Thymus (tissue), 14 donors: Measurements from ENCODE around the gene KLHL41. TPM values are rescaled to one million over a fixed set of nuclear protein-coding genes. Genes with fewer than 3 reads are reported as not detected.

Experiments
- DNase-seq, 9 donors: peaks; one replicate each; pipeline ENCODE4 v3.0.0-alpha.2; 2013; ENCODE audit warnings: low spot score in 9 of 9, low read depth in 6 of 9, missing footprints in 1 of 9
- H3K27ac ChIP-seq, 2 donors: one replicate each; pipeline ENCODE4 v1.5.1; 2013; ENCODE audit warnings: control low read depth in 1 of 2, low read depth in 1 of 2, low read length in 1 of 2, mild to moderate bottlenecking in 1 of 2, moderate library complexity in 1 of 2
- H3K27me3 ChIP-seq, 2 donors: one replicate each; pipeline ENCODE4 v1.5.1; 2013; ENCODE audit warnings: low read length in 1 of 2; ENCODE audit not compliant: control insufficient read depth in 2 of 2, insufficient read depth in 1 of 2
- H3K36me3 ChIP-seq, 2 donors: one replicate each; pipeline ENCODE4 v1.5.1; 2013; ENCODE audit warnings: low read length in 1 of 2, mild to moderate bottlenecking in 1 of 2, moderate library complexity in 1 of 2; ENCODE audit not compliant: control insufficient read depth in 2 of 2, insufficient read depth in 2 of 2
- H3K4me1 ChIP-seq, 2 donors: one replicate each; pipeline ENCODE4 v1.5.1; 2013; ENCODE audit warnings: low read length in 2 of 2; ENCODE audit not compliant: control insufficient read depth in 2 of 2, insufficient read depth in 2 of 2
- H3K4me3 ChIP-seq, 2 donors: one replicate each; pipeline ENCODE4 v1.5.1; 2013; ENCODE audit warnings: low read length in 2 of 2, control low read depth in 1 of 2, mild to moderate bottlenecking in 1 of 2
- H3K9me3 ChIP-seq, 2 donors: one replicate each; pipeline ENCODE4 v1.5.1; 2013; ENCODE audit warnings: low read length in 1 of 2, mild to moderate bottlenecking in 1 of 2; ENCODE audit not compliant: control insufficient read depth in 2 of 2, insufficient read depth in 1 of 2
- WGBS: extraction: QIAGEN DNeasy Blood & Tissue Kit; methylation state at CpG from one replicate; pipeline ENCODE4 v1.1.7; 2013; 5-methylcytosine and 5-hydroxymethylcytosine counted together
- long read RNA-seq, 10 donors: transcript quantifications; one replicate each; lab custom pipeline, GENCODE V29; 2026
- polyA plus RNA-seq: library from polyadenylated mRNA; stranded (reverse); fragments of 200-250 nt; gene quantifications from one replicate; pipeline ENCODE4 v1.2.3, GENCODE V29; 2013
- total RNA-seq: library from RNA; stranded (reverse); fragments of 120-200 nt; gene quantifications from one replicate; pipeline ENCODE4 v1.2.4, GENCODE V29; 2013
- donor health status: healthy.

Gene KLHL41
- total RNA-seq: 5.2 TPM
- 4.7 TPM for polyA plus RNA-seq
- long read RNA-seq, donor 1: 0 reads
- long read RNA-seq, donor 2, partial matches to known transcripts: 0 of 1 reads
- long read RNA-seq, donor 2, other reads (novel, unspliced or antisense): 0 of 1 reads
- long read RNA-seq, donor 3: 0 reads
- long read RNA-seq, donor 4: 0 reads
- long read RNA-seq, donor 5, partial matches to known transcripts: 0 of 3 reads
- long read RNA-seq, donor 5, other reads (novel, unspliced or antisense): 0 of 3 reads
- long read RNA-seq, donor 6: 0 reads
- long read RNA-seq, donor 7, partial matches to known transcripts: 0 of 2 reads
- long read RNA-seq, donor 7, other reads (novel, unspliced or antisense): 0 of 2 reads
- long read RNA-seq, donor 8: 0 reads
- long read RNA-seq, donor 9: 0 reads
- long read RNA-seq, donor 10: 0 reads

- no peaks in the 10 kb centered on the region for H3K9me3 ChIP-seq
- H3K27ac ChIP-seq: no peak within 1 kb of the TSS
- H3K27me3 ChIP-seq: no peaks in the 10 kb centered on the region
- DNase-seq: no peak
- H3K4me3 ChIP-seq: no peak within 1 kb of the TSS
- no peaks in the 10 kb centered on the region for H3K4me1 ChIP-seq
- 98% methylated on average over 4 of the region's 4 CpGs for WGBS
- no peaks in the 10 kb centered on the region for H3K36me3 ChIP-seq
Observed at GRCh38 chr2:169509298-169509885, at the start of gene KLHL41. TSS of gene KLHL41 (plus strand) at chr2:169509702. CDS start at chr2:169509779, 77 bp downstream.

- no peak for DNase-seq
- 92% methylated on average over 1 of the region's 1 CpG for WGBS
Observed at GRCh38 chr2:169461143-169461542, 48.4 kb upstream of the KLHL41 start.

GRCh38 chr2:169462896-169463695, 46.4 kb upstream of the KLHL41 start:
- Histone ChIP-seq H3K4me3 (no peak overlapping the region), H3K27ac (no peak overlapping the region), H3K36me3 (no peaks in the 10 kb centered on the region), H3K9me3 (no peaks in the 10 kb centered on the region), H3K4me1 (no peaks in the 10 kb centered on the region), H3K27me3 (no peaks in the 10 kb centered on the region)
- DNase-seq: peak in 1 of 9 donors; percentile 10
- WGBS: 92% methylated on average over 4 of the region's 4 CpGs

More at GRCh38 chr2:169461143-169461542, 48.4 kb upstream of the KLHL41 start:
- no peaks in the 10 kb centered on the region for H3K27me3 ChIP-seq
- H3K27ac ChIP-seq: no peak overlapping the region
- no peaks in the 10 kb centered on the region for H3K4me1 ChIP-seq
- H3K9me3 ChIP-seq: no peaks in the 10 kb centered on the region
- no peak overlapping the region for H3K4me3 ChIP-seq
- H3K36me3 ChIP-seq: no peaks in the 10 kb centered on the region

GRCh38 chr2:169464466-169464865, 45.0 kb upstream of the KLHL41 start:
- no peak overlapping the region for H3K27ac ChIP-seq
- no peaks in the 10 kb centered on the region for H3K9me3 ChIP-seq
- H3K4me1 ChIP-seq: no peaks in the 10 kb centered on the region
- no peak overlapping the region for H3K4me3 ChIP-seq
- H3K36me3 ChIP-seq: no peaks in the 10 kb centered on the region
- WGBS: 98% methylated on average over 1 of the region's 1 CpG
- H3K27me3 ChIP-seq: no peaks in the 10 kb centered on the region
- DNase-seq: peak in 1 of 9 donors; percentile 27

- Histone ChIP-seq H3K4me1 (no peaks in the 10 kb centered on the region), H3K9me3 (no peaks in the 10 kb centered on the region), H3K27me3 (no peaks in the 10 kb centered on the region), H3K36me3 (no peaks in the 10 kb centered on the region), H3K27ac (no peak overlapping the region), H3K4me3 (no peak overlapping the region)
- WGBS: 96% methylated on average over 2 of the region's 2 CpGs
- peak in 1 of 9 donors; percentile 47 for DNase-seq
Observed at GRCh38 chr2:169464882-169465281, 44.6 kb upstream of the KLHL41 start.

- Histone ChIP-seq H3K27me3 (no peaks in the 10 kb centered on the region), H3K27ac (no peak overlapping the region), H3K36me3 (no peaks in the 10 kb centered on the region), H3K4me3 (no peak overlapping the region), H3K4me1 (no peaks in the 10 kb centered on the region), H3K9me3 (no peaks in the 10 kb centered on the region)
- WGBS: 100% methylated on average over 1 of the region's 1 CpG
- DNase-seq: peak in 1 of 9 donors; percentile 46
Observed at GRCh38 chr2:169468841-169469240, 40.7 kb upstream of the KLHL41 start.

GRCh38 chr2:169469952-169470572, 39.4 kb upstream of the KLHL41 start:
- WGBS: 96% methylated on average over 3 of the region's 3 CpGs

GRCh38 chr2:169472249-169472648, 37.3 kb upstream of the KLHL41 start:
- no peak overlapping the region for H3K4me3 ChIP-seq
- no peaks in the 10 kb centered on the region for H3K9me3 ChIP-seq
- H3K27me3 ChIP-seq: no peaks in the 10 kb centered on the region
- no peak for DNase-seq
- no peaks in the 10 kb centered on the region for H3K4me1 ChIP-seq
- 97% methylated on average over 1 of the region's 1 CpG for WGBS
- H3K27ac ChIP-seq: no peak overlapping the region
- no peaks in the 10 kb centered on the region for H3K36me3 ChIP-seq

More at GRCh38 chr2:169469952-169470572, 39.4 kb upstream of the KLHL41 start:
- H3K4me3 ChIP-seq: no peak overlapping the region
- H3K27me3 ChIP-seq: no peaks in the 10 kb centered on the region
- no peaks in the 10 kb centered on the region for H3K9me3 ChIP-seq
- no peaks in the 10 kb centered on the region for H3K36me3 ChIP-seq
- H3K27ac ChIP-seq: no peak overlapping the region
- no peaks in the 10 kb centered on the region for H3K4me1 ChIP-seq
- no peak for DNase-seq
